GM21423 (cell line): ENCODE results near the gene HIPK2.

ENCODE experiments used
- ATAC-seq: cut with Tn5 transposase; IDR thresholded peaks from one replicate; pipeline ENCODE4 v1.9.1; 2021; ENCODE audit warnings: mild to moderate bottlenecking, moderate library complexity; ENCODE audit not compliant: unreplicated experiment

Gene HIPK2

DNA sequence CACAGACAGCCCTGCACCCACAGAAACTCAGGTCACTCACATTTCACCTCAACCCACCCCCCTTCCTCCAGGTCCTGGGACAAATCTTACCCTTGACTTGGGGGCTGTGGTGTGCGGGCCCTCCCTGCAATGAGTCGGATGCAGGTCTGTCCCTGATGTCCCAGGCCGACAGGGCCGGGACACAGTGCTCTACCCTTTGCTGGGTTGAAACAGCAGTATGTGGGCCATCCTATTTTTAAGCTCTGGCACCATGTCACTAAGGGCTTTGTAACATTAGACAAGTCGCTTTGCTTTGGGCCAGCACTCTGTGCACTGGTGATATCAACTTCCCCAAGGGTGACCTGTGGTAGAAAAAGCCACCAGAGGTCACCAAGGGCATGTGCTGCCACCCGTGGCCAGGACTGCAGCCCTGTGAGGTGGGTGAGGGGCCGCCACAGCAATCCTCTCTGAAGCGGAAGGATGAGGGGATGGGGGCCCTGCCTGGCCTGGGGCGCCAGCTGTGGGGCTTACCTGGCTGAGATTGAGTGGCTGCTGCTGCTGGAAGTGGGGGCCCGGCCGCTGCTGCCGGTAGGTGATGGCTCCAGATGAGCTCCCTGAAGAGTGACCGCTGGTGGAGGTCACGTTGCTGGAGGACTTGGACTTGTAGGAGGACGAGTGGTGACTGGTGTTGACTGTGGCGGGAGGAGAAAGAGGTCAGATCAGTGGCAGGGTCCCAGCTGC is 203.0 kb downstream of the HIPK2 start:
- ATAC-seq, result no peak

DNA sequence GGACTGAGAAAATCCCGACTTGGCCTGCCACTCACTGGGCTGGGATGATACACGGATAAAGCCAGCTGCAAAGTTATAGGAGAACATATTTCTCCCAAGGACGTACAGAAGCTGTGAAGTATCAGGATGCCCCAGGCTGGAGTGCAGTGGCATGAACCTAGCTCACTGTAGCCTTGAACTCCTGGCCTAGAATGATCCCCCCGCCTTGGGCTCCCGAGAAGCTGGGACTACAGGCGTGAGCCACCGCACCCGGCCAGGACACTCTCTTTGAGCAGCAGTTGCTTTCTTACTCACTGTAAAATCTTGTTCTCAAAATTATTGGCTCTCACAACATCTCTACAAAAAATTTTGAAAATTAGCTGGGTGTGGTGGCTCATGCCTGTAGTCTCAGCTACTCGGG is 203.9 kb downstream of the HIPK2 start:
- ATAC-seq, result no peak

GRCh38 chr7:139572704-139573385 is 205.0 kb downstream of the HIPK2 start:
- no peak for ATAC-seq

DNA sequence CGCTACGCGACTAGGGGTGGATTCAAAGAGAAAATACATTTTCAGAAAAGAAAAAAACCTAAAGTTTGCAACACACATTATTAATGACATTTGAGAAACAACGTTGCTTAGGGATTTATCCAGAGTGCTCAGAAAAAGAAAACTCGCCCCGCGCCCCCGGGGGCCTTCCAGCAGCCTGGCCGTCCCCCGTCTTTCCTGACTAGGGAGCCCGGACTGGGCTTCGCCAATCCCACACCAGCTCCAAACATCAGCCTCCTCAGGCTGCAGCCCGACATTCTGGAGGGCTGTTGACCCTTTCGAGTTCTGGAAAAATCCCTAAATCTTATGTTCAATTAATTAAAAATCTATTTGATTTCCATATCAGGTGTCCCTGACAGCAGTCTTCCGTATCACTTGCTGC is 205.7 kb downstream of the HIPK2 start:
- no peak for ATAC-seq

GRCh38 chr7:139571651-139572050 is 206.1 kb downstream of the HIPK2 start:
- ATAC-seq, result no peak

- ATAC-seq, result no peak
These were observed 206.6 kb downstream of the HIPK2 start for GRCh38 chr7:139571190-139571589.

GRCh38 chr7:139570626-139571025 is 207.2 kb downstream of the HIPK2 start:
- no peak for ATAC-seq

- ATAC-seq, result no peak
These were observed 207.7 kb downstream of the HIPK2 start for GRCh38 chr7:139570119-139570518.

DNA sequence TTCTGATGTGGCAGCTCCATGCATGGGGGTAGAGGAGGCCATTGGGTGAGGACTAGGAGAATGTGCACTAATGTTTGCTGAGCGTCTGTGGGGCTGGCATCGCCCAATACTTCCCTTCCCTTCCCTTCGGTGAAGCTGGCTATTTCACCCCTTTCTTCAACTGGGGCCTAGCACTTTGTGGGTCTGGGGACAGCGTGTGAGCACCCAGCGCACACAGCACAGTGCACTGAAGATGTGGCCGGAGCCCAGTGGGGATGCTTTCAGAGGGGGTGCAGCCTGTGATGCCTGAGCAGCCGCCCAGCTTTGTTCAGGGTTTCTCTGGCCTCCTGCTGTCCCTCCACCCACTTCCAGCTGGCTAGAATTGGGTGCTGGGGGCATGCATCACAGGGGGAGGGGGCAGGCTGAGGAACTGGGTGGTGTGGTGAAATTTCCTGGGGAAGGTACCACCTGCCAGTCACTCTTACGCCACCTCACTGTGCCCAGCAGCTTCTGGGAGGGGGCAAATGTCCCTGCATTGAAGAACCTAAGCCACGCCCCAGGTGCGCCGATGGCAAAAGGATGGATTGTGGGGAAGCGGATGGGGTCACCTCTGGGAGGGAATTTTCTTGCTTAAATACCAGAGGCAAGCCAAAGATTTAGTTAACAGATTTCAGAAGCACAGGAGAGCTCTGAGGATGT is 208.8 kb downstream of the HIPK2 start:
- ATAC-seq, result no peak

DNA sequence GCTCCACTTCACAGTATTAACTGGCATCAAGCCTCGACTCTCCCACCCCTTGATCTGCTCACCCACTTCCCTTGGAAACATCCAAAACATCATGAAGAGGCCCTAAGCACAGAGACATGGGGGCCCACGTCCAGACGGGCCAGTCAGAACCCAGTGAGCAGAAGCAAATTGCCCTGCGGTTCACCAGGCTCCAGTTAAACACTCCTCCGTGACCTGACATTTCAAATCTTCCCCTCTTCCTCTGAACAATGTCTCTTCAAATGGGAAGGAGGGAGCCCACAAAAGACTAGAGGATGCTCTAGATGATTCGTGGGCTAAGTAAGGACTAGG is 209.5 kb downstream of the HIPK2 start:
- no peak for ATAC-seq

GRCh38 chr7:139567647-139568345 is 210.0 kb downstream of the HIPK2 start:
- ATAC-seq, result no peak

DNA sequence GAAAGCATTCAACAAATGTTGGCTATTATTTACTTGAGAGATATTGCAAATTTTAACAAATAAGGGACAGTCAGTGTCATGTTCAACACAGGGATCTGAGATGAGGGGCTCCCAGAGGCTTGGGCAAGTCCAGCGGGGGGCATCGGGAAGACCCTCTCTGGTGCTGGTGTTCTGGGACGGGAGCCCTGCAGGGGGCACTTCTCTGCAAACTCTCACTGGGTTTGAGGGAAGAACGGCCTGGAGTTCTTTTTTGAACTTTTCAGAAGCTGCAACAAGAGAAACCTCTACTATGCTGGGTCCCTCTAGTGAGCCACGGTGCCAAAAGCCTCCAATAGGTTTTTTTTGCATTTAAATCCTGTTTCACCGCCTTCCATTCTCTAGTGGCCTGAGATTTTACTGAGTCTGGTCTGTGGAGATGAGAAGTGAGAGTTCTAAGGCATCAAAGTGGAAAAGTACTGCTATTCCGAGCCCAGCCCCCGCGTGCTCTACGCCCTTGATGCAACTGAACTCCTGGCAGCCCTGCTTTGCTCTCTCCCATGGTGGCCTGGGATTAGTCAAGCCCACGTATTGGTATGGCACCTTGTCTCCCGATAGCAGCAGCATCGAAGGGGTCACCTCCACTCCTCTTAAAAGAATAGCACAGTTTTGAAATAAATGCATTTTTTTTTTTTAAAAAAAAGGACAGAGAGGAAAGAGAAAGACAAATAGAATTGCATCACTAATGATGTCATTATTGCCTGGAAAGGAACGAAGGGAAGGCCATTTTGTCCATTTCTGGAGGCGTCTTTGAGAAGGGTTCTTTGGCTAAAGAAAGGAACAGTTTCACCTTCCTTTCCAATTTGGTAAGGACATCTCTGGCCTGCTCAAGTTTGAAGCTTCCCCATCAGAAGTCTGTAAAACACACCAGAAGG is 210.8 kb downstream of the HIPK2 start:
- no peak for ATAC-seq

GRCh38 chr7:139566075-139566474 is 211.7 kb downstream of the HIPK2 start:
- ATAC-seq, result no peak

DNA sequence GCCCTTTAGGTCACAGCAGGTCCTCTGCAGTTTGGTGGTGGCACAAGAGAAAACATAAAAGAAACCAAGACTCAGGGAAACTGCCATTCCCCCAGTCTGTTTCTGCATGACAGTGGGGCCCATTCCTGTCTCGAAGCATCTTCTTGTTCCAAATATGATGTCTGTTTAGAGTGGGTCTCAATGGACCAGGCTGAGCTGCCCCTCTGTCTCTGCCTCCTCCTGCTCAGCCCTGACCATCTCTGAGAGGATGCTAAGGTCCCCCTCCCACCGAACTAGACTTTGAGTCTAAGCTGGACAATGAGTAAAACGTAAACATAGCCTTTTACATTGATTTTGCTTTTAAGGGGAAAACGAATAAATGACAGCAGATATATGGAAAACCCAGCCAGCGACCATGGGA is 213.9 kb downstream of the HIPK2 start:
- no peak for ATAC-seq

- ATAC-seq, result no peak
These were observed 214.7 kb downstream of the HIPK2 start for GRCh38 chr7:139562961-139563565.

DNA sequence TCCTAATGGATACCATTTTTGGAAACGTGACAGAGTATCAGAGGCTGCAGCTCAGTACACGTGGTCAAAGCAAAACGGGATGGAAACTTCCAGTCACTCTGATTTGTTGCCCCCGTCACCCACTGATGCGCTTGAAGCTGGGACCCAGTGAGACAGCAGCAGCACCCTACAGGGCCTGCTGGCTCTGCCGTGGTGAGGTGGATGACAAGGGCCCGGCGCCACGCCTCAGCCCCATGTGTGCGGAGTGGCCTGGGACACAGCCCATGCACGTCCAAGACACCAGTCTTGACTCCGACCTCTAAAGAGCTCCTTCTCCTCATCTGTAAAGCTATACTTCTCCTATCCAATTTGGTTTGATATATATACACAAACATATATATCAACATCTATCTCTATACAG is 215.3 kb downstream of the HIPK2 start:
- no peak for ATAC-seq

DNA sequence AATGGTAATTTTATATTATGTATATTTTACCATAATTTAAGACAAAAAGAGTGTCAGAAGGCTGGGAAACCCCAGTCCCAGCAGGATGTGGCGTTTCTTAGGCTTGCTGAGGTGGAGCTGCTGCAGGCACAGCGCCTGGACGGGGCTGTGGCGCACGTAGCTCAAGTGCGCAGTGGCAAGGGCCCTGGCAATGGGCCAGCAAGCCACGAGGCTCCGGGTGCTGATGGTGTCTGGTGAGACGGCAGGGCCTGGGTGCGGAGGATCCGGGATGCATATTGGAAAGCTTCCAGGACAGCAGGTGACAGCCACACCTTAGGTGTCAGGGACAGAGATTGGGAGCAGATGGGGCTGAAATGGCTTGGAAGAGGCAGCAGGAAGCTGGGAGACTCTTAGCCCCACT is 217.1 kb downstream of the HIPK2 start:
- ATAC-seq, result no peak

DNA sequence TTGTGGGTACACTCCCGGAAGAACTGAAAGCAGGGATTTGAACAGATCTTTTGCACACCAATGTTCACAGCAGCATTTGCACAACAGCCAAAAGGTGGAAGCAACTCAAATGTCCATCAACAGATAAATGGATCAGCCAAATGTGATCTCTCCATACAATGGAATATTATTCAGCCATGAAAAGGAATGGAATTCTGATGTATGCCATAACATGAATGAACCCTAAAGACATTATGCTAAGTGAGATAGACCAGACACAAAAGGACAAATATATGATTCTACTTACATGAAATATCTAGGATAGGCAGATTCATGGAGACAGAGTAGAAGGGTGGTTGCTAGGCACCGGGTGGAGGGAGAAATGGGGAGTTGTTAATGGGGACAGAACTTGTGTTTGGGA is 217.6 kb downstream of the HIPK2 start:
- no peak for ATAC-seq

DNA sequence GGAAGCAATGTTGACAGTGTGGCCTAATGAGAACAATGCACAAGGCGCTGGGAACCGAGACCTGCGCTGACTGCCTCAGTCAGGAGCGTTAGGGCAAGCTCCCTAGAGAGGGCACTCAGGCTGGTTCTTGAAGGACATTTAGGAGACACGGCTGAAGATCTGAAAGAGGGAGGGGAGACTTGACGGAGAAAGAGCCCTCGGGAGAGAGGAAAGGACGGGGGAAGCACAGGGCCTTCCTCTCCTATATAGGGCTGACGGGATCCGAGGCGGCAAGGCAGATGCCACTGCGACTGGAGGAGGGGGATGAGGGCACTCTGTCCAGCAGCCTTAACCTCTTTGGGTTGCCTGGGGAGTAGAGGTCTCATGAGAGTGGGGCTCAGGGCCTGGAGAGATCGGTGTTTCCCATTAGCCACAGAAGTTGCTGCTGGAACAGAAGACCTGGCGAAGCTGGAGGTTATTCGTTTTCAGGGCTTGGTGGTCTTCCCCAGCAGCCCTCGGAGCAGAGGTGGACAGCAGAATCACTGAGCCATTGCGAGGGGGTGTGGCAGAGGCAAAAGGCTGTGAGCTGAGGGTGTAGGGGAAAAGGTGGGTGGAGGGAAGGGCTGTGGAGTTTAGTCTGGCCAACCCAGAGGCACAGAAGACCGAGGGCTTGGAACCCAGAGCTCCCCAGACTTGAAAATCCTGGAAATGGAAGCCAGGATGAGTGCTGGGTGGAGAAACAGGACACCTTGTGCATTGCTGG is 218.3 kb downstream of the HIPK2 start:
- ATAC-seq, result no peak
